Lower leg skin (tissue), 4 donors: ENCODE data around the gene CDH18. TPM values are rescaled to one million over a fixed set of nuclear protein-coding genes. Genes with fewer than 3 reads are reported as not detected.

Experiments used
- DNase-seq, 2 donors: peaks; one replicate each; pipeline ENCODE4 v3.0.0-alpha.2; 2019; ENCODE audit warnings: low spot score in 2 of 2
- H3K4me3 ChIP-seq: fragments of 200-600 bp; sonication (generic); 2 replicates; pipeline ENCODE4 v1.5.1; 2017; ENCODE audit warnings: mild to moderate bottlenecking, low read depth; ENCODE audit not compliant: poor library complexity, severe bottlenecking
- CTCF ChIP-seq, 3 donors: fragments of 450-650 bp; IDR thresholded peaks; one replicate each; pipeline ENCODE4 v1.5.1; 2016; ENCODE audit warnings: antibody characterized with exemption in 3 of 3, mild to moderate bottlenecking in 3 of 3, moderate library complexity in 2 of 3
- POLR2A ChIP-seq, 2 donors: fragments of 450-650 bp; IDR thresholded peaks; one replicate each; pipeline ENCODE4 v1.6.1; 2016 to 2017; ENCODE audit warnings: antibody characterized with exemption in 2 of 2, mild to moderate bottlenecking in 1 of 2, moderate library complexity in 1 of 2
- WGBS, 2 donors: methylation state at CpG; one replicate each; pipeline ENCODE4 v1.1.5; 2018; 5-methylcytosine and 5-hydroxymethylcytosine counted together
- intact Hi-C: fragments of 100-400 bp; cut with DNase I; formaldehyde crosslinking; loops from one replicate; pipeline ENCODE4 v1.15.0; 2023; ENCODE audit warnings: low total_unique reads
- total RNA-seq, 4 donors: library from RNA; depleted of rRNA; stranded (reverse); fragments of >200 nt; gene quantifications; one replicate each; pipeline ENCODE4 v1.1.0, GENCODE V29; 2016

CDH18 gene
- total RNA-seq, 4 donors from 2014 or later = 0.29 to 0.76 (median 0.56) TPM; not detected in 1

GRCh38 chr5:19608444-19609002, 379.5 kb downstream of the CDH18 start:
- H3K4me3 ChIP-seq = no peak overlapping the region
- no peak for DNase-seq
- TF ChIP-seq CTCF (IDR thresholded peaks at IDR 0.05) (no peak), POLR2A (IDR thresholded peaks at IDR 0.05) (no peak)
- intact Hi-C loops = no loop called here
- 3 to 8% methylated on average over 1 of the region's 1 CpG for WGBS, 2 donors

GRCh38 chr5:19605846-19606407, 382.1 kb downstream of the CDH18 start:
- TF ChIP-seq POLR2A (IDR thresholded peaks at IDR 0.05) (no peak), CTCF (IDR thresholded peaks at IDR 0.05) (no peak)
- DNase-seq = no peak
- intact Hi-C loops = no loop called here

GRCh38 chr5:19584131-19584530, 403.9 kb downstream of the CDH18 start:
- no peak overlapping the region for H3K4me3 ChIP-seq
- TF ChIP-seq POLR2A (IDR thresholded peaks at IDR 0.05) = no peak
- no peak for TF ChIP-seq CTCF (IDR thresholded peaks at IDR 0.05)
- intact Hi-C loops = no loop called here
- DNase-seq = no peak
- WGBS, 2 donors = 33 to 34% methylated on average over 2 of the region's 2 CpGs

More at GRCh38 chr5:19605846-19606407, 382.1 kb downstream of the CDH18 start:
- WGBS, 2 donors = 55 to 65% methylated on average over 3 of the region's 3 CpGs
- no peak overlapping the region for H3K4me3 ChIP-seq

- no peak overlapping the region for H3K4me3 ChIP-seq
- 62 to 78% methylated on average over 3 of the region's 3 CpGs for WGBS, 2 donors
- intact Hi-C loops = loop anchor here (10.0 kb wide), 1 partner anchor 93 kb away; no protein-coding TSS in a partner anchor
- no peak for DNase-seq
- TF ChIP-seq POLR2A (IDR thresholded peaks at IDR 0.05) = no peak
- no peak for TF ChIP-seq CTCF (IDR thresholded peaks at IDR 0.05)
These were observed 410.1 kb downstream of the CDH18 start for GRCh38 chr5:19577882-19578281.

GRCh38 chr5:19568004-19568403, 420.0 kb downstream of the CDH18 start:
- no peak overlapping the region for H3K4me3 ChIP-seq
- TF ChIP-seq CTCF (IDR thresholded peaks at IDR 0.05) (no peak), POLR2A (IDR thresholded peaks at IDR 0.05) (no peak)
- WGBS, 2 donors = 74 to 79% methylated on average over 2 of the region's 2 CpGs
- intact Hi-C loops = no loop called here
- DNase-seq = no peak

- 60 to 63% methylated on average over 1 of the region's 1 CpG for WGBS, 2 donors
- no peak for DNase-seq
- TF ChIP-seq CTCF (IDR thresholded peaks at IDR 0.05) (no peak), POLR2A (IDR thresholded peaks at IDR 0.05) (no peak)
- intact Hi-C loops = no loop called here
- no peak overlapping the region for H3K4me3 ChIP-seq
These were observed 422.5 kb downstream of the CDH18 start for GRCh38 chr5:19565466-19565865.
